ENCODE results near the gene AURKAIP1.

DNA sequence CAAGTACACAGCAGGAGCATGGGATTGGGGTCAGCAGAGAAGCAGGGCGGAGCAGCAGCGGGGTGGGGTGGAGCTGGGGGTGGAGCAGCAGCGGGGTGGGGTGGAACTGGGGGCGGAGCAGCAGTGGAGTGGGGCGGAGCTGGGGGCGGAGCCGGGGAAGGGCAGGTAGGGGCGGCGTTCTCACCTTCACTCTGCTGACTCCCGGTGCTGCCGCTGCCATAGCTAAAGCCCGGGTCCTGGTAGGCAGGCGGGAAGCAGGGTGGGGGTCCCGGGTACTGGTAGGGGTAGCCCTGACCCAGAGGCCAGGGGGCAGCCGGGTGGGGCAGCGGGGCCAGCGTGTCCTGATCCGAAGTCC is 37.2 kb downstream of the AURKAIP1 start:
- TF ChIP-seq, protein P1, sequence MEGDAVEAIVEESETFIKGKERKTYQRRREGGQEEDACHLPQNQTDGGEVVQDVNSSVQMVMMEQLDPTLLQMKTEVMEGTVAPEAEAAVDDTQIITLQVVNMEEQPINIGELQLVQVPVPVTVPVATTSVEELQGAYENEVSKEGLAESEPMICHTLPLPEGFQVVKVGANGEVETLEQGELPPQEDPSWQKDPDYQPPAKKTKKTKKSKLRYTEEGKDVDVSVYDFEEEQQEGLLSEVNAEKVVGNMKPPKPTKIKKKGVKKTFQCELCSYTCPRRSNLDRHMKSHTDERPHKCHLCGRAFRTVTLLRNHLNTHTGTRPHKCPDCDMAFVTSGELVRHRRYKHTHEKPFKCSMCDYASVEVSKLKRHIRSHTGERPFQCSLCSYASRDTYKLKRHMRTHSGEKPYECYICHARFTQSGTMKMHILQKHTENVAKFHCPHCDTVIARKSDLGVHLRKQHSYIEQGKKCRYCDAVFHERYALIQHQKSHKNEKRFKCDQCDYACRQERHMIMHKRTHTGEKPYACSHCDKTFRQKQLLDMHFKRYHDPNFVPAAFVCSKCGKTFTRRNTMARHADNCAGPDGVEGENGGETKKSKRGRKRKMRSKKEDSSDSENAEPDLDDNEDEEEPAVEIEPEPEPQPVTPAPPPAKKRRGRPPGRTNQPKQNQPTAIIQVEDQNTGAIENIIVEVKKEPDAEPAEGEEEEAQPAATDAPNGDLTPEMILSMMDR (IDR thresholded peaks at IDR 0.05) = no peak
- no peak for TF ChIP-seq POLR2A (IDR thresholded peaks at IDR 0.05)

Data from esophagus squamous epithelium (tissue), 4 donors.